OCI-LY7 (cell line): Measurements from ENCODE around the gene TCFL5. TPM values are rescaled to one million over a fixed set of nuclear protein-coding genes. Genes with fewer than 3 reads are reported as not detected.

Experiments used
- BruUV-seq: library from RNA; stranded (reverse); fragments of 400-500 nt; replicated peaks from 2 replicates; lab custom pipeline; 2021; lab: Mats Ljungman, UMichigan
- CTCF ChIA-PET: fragments of 300-600 bp; sonication (Branson Sonifier 250); formaldehyde crosslinking; loops from one replicate; lab custom pipeline; 2022; ENCODE audit warnings: antibody characterized with exemption; ENCODE audit not compliant: unreplicated experiment; lab: Charles Lee
- POLR2A ChIA-PET: fragments of 300-600 bp; sonication (Branson Sonifier 250); formaldehyde crosslinking; loops from one replicate; lab custom pipeline; 2022; ENCODE audit warnings: antibody characterized with exemption; lab: Charles Lee
- DNase-seq: peaks from one replicate; pipeline ENCODE4 v3.0.0-alpha.2; 2015; ENCODE audit warnings: low spot score
- H2AFZ ChIP-seq: fragments of 200-600 bp; sonication (generic), shearing (Covaris generic); 2 replicates; pipeline ENCODE4 v1.6.1; 2014; ENCODE audit warnings: mild to moderate bottlenecking, antibody characterized with exemption, low read length, moderate library complexity
- H3K27ac ChIP-seq: fragments of 200-600 bp; sonication (generic); 2 replicates; pipeline ENCODE4 v1.5.1; 2014; ENCODE audit warnings: mixed run types, low read depth, mild to moderate bottlenecking, moderate library complexity, low read length, inconsistent platforms; ENCODE audit not compliant: poor library complexity, severe bottlenecking
- H3K36me3 ChIP-seq: fragments of 200-600 bp; sonication (generic); 2 replicates; pipeline ENCODE4 v1.6.1; 2014; ENCODE audit warnings: mild to moderate bottlenecking, antibody characterized with exemption, low read length, moderate library complexity, mixed read lengths; ENCODE audit not compliant: insufficient read depth
- H3K4me1 ChIP-seq: fragments of 200-600 bp; sonication (generic); 2 replicates; pipeline ENCODE4 v1.5.1; 2014; ENCODE audit warnings: mild to moderate bottlenecking, low read length; ENCODE audit not compliant: insufficient read depth, poor library complexity, severe bottlenecking
- H3K4me2 ChIP-seq: fragments of 200-600 bp; sonication (generic); 2 replicates; pipeline ENCODE4 v1.6.1; 2014; ENCODE audit warnings: mild to moderate bottlenecking, low read length
- H3K4me3 ChIP-seq: fragments of 200-600 bp; sonication (generic); 2 replicates; pipeline ENCODE4 v1.5.1; 2014; ENCODE audit warnings: mild to moderate bottlenecking, low read depth, low read length; ENCODE audit not compliant: poor library complexity, severe bottlenecking
- H3K79me2 ChIP-seq: fragments of 200-600 bp; sonication (generic); 2 replicates; pipeline ENCODE4 v1.6.1; 2016; ENCODE audit warnings: low read depth, mild to moderate bottlenecking, low read length, moderate library complexity, mixed read lengths; ENCODE audit not compliant: insufficient read depth
- H3K9me2 ChIP-seq: fragments of 200-600 bp; sonication (generic); 2 replicates; pipeline ENCODE4 v1.6.1; 2016; ENCODE audit warnings: mild to moderate bottlenecking, low read length, mixed read lengths; ENCODE audit not compliant: insufficient read depth
- H3K9me3 ChIP-seq: fragments of 200-600 bp; sonication (generic); 2 replicates; pipeline ENCODE4 v1.6.1; 2014; ENCODE audit warnings: mild to moderate bottlenecking, mixed run types, low read length, mixed read lengths
- H4K20me1 ChIP-seq: fragments of 200-600 bp; sonication (generic); 2 replicates; pipeline ENCODE4 v1.6.1; 2014; ENCODE audit warnings: mild to moderate bottlenecking, antibody characterized with exemption, low read length, moderate library complexity, mixed read lengths; ENCODE audit not compliant: insufficient read depth
- EZH2phosphoT487 ChIP-seq: fragments of 200-600 bp; sonication (generic); IDR thresholded peaks from 2 replicates; pipeline ENCODE4 v1.6.1; 2018; ENCODE audit warnings: low read depth, borderline replicate concordance, mild to moderate bottlenecking, mixed run types, antibody characterized with exemption, low read length, moderate library complexity, mixed read lengths
- intact Hi-C: fragments of 100-400 bp; cut with micrococcal nuclease; formaldehyde crosslinking; loops from one replicate; pipeline ENCODE4 v1.10.0; 2022; ENCODE audit not compliant: unreplicated experiment
- total RNA-seq, 2 experiments: library from RNA; depleted of rRNA in 1 of 2; stranded (reverse); fragments of >200 nt in 1 of 2; shearing (Covaris generic) in 1 of 2; gene quantifications; 2 replicates each; pipeline ENCODE4 v1.2.3, GENCODE V29; 2014 to 2022
- TF ChIP-seq, protein P1 (sequence below): fragments of 200-600 bp; sonication (generic); conservative IDR thresholded peaks from 2 replicates; pipeline ENCODE4 v1.5.1; 2014; ENCODE audit warnings: mild to moderate bottlenecking, antibody characterized with exemption, low read length, moderate library complexity, mixed read lengths

The TCFL5 gene
- total RNA-seq, 2 experiments from 2014 or later = 8.7 to 9.5 TPM

DNA sequence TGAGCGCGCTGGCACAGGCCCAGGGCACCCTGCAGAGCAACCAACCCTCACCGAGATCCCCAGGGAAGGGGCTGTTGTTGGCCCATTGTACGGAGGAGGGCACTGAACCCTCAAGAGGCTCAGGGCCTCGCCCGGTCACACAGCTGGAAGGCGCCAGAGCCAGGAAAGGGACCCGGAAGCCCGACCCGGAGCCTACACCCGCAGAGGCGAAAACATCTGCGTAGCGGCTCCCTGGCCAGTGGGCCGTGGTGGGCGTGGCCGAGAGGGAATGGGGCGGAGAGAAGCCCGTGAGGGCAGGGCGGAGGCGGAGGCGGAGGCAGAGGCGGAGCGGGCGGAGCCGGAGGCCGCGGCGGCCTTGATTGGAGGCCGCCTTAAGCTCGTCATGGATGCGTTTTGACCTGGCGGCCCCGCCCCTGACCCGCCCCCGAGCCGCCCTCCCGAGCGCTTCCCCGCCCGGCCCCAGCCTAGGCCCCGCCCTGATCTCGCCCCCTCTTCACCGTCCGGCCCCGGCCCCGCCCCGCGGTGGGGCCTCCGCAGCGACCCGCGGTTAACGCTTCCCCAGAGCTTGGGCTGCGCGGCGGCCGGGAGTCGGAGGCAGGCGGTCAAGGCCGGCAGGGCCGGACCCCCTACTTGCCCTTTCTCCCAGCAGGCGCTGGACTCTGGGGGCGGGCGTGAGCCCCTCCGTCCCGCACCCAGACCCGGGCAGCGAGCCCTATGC lies 67.5 kb downstream of the TCFL5 start:
- peaks cover 47% of the 10 kb centered on the region for H3K4me1 ChIP-seq
- CTCF ChIA-PET = interaction anchor here (0.6 kb wide), 1 partner anchor 492 kb away, joined by 5 read pairs; no protein-coding TSS in a partner anchor

DNA sequence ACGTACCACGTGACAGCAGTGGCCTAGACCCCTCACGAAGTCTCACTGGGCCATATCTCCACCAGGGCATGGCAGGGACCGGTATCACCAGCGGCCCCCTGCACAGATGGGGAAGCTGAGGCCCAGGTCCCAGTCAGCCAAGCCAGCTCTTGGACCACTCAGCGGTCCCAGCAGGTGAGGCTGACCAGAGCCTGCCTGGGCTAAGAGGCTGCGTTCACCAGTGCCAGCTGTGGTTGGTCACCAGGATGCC lies 67.9 kb downstream of the TCFL5 start:
- no peak for DNase-seq
- H4K20me1 ChIP-seq = no peaks in the 10 kb centered on the region
- peak overlapping the region; percentile 78 for H3K4me2 ChIP-seq
- peak overlapping the region; percentile 55 for H3K27ac ChIP-seq
- no TSS peak for BruUV-seq
- ChIA-PET POLR2A (interaction anchor here (0.8 to 1.2 kb wide), 4 partner anchors 10 to 170 kb away, joined by 3 read pairs; partner anchors contain the start of gene SLCO4A1), CTCF (interaction anchor here (0.6 kb wide), 1 partner anchor 491 kb away, joined by 5 read pairs; no protein-coding TSS in a partner anchor)
- TF ChIP-seq, protein P1, sequence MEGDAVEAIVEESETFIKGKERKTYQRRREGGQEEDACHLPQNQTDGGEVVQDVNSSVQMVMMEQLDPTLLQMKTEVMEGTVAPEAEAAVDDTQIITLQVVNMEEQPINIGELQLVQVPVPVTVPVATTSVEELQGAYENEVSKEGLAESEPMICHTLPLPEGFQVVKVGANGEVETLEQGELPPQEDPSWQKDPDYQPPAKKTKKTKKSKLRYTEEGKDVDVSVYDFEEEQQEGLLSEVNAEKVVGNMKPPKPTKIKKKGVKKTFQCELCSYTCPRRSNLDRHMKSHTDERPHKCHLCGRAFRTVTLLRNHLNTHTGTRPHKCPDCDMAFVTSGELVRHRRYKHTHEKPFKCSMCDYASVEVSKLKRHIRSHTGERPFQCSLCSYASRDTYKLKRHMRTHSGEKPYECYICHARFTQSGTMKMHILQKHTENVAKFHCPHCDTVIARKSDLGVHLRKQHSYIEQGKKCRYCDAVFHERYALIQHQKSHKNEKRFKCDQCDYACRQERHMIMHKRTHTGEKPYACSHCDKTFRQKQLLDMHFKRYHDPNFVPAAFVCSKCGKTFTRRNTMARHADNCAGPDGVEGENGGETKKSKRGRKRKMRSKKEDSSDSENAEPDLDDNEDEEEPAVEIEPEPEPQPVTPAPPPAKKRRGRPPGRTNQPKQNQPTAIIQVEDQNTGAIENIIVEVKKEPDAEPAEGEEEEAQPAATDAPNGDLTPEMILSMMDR = no peak
- no peak for TF ChIP-seq EZH2phosphoT487
- no peaks in the 10 kb centered on the region for H3K9me2 ChIP-seq
- peak overlapping the region; percentile 75 for H2AFZ ChIP-seq
- no peaks in the 10 kb centered on the region for H3K9me3 ChIP-seq
- peaks cover 8% of the 10 kb centered on the region; the same call in 1 of the 2 replicates for H3K79me2 ChIP-seq
- H3K36me3 ChIP-seq = peaks cover 12% of the 10 kb centered on the region; the same call in 1 of the 2 replicates
- intact Hi-C loops = loop anchor here (5.0 kb wide), 2 partner anchors 141 to 386 kb away; partner anchors contain the start of gene CABLES2
- H3K4me3 ChIP-seq = peak overlapping the region; percentile 53
- H3K4me1 ChIP-seq = peaks cover 47% of the 10 kb centered on the region

More for the DNA sequence above, 67.5 kb downstream of the TCFL5 start:
- intact Hi-C loops = loop anchor here (5.0 kb wide), 2 partner anchors 142 to 387 kb away; partner anchors contain the start of gene CABLES2
- Histone ChIP-seq H3K9me2 (no peaks in the 10 kb centered on the region), H3K36me3 (peaks cover 17% of the 10 kb centered on the region; the same call in 1 of the 2 replicates), H3K27ac (peak overlapping the region; percentile 83), H2AFZ (peak overlapping the region; percentile 75), H3K9me3 (no peaks in the 10 kb centered on the region), H3K79me2 (peaks cover 8% of the 10 kb centered on the region; the same call in 1 of the 2 replicates), H3K4me3 (peak overlapping the region; percentile 78), H3K4me2 (peak overlapping the region; percentile 78), H4K20me1 (no peaks in the 10 kb centered on the region)
- BruUV-seq = no TSS peak
- peak; percentile 95 for DNase-seq
- TF ChIP-seq, protein P1 = no peak
- TF ChIP-seq EZH2phosphoT487 = no peak
- POLR2A ChIA-PET = interaction anchor here (0.8 to 1.2 kb wide), 5 partner anchors 10 to 191 kb away, joined by 3 to 5 read pairs (median 3); partner anchors contain the start of gene SLCO4A1
